Measurements from ENCODE around the gene CTAG2. TPM values are rescaled to one million over a fixed set of nuclear protein-coding genes. Genes with fewer than 3 reads are reported as not detected.

Gene CTAG2
- total RNA-seq, 1 donor from 2014 or later: not detected

- Mint-ChIP-seq H3K4me3 (ENCODE audit: low read depth) (no peak overlapping the region), H3K4me1 (ENCODE audit: low read depth) (no peaks in the 10 kb centered on the region), H3K27me3 (no peaks in the 10 kb centered on the region), H3K36me3 (ENCODE audit: insufficient read depth) (no peaks in the 10 kb centered on the region), H3K9me3 (ENCODE audit: low read depth) (peaks cover 19% of the 10 kb centered on the region), H3K27ac (no peak overlapping the region)
- DNase-seq (ENCODE audit: low spot score, unreplicated experiment): no peak
- TF ChIP-seq CTCF (IDR thresholded peaks at IDR 0.05; ENCODE audit: unreplicated experiment): no peak
Measured at GRCh38 chrX:154657226-154657805, 3.9 kb upstream of the CTAG2 start.

GRCh38 chrX:154655786-154656185 is 2.4 kb upstream of the CTAG2 start:
- no peak overlapping the region for H3K27ac Mint-ChIP-seq
- no peak overlapping the region for H3K4me3 Mint-ChIP-seq (ENCODE audit: low read depth)
- no peaks in the 10 kb centered on the region for H3K27me3 Mint-ChIP-seq
- H3K9me3 Mint-ChIP-seq (ENCODE audit: low read depth): peaks cover 13% of the 10 kb centered on the region
- no peak for DNase-seq (ENCODE audit: low spot score, unreplicated experiment)
- TF ChIP-seq CTCF (IDR thresholded peaks at IDR 0.05; ENCODE audit: unreplicated experiment): no peak
- H3K4me1 Mint-ChIP-seq (ENCODE audit: low read depth): no peaks in the 10 kb centered on the region
- no peaks in the 10 kb centered on the region for H3K36me3 Mint-ChIP-seq (ENCODE audit: insufficient read depth)

GRCh38 chrX:154655346-154655745 is 2.0 kb upstream of the CTAG2 start:
- TF ChIP-seq CTCF (IDR thresholded peaks at IDR 0.05; ENCODE audit: unreplicated experiment): no peak
- no peak for DNase-seq (ENCODE audit: low spot score, unreplicated experiment)
- H3K4me3 Mint-ChIP-seq (ENCODE audit: low read depth): no peak overlapping the region
- H3K27me3 Mint-ChIP-seq: no peaks in the 10 kb centered on the region
- H3K9me3 Mint-ChIP-seq (ENCODE audit: low read depth): peaks cover 13% of the 10 kb centered on the region
- H3K4me1 Mint-ChIP-seq (ENCODE audit: low read depth): no peaks in the 10 kb centered on the region
- H3K36me3 Mint-ChIP-seq (ENCODE audit: insufficient read depth): no peaks in the 10 kb centered on the region
- H3K27ac Mint-ChIP-seq: no peak overlapping the region

GRCh38 chrX:154654925-154655324 is 1.5 kb upstream of the CTAG2 start:
- H3K9me3 Mint-ChIP-seq (ENCODE audit: low read depth): peaks cover 13% of the 10 kb centered on the region
- DNase-seq (ENCODE audit: low spot score, unreplicated experiment): no peak

GRCh38 chrX:154654372-154654771 is 993 bp upstream of the CTAG2 start:
- peaks cover 13% of the 10 kb centered on the region for H3K9me3 Mint-ChIP-seq (ENCODE audit: low read depth)
- no peaks in the 10 kb centered on the region for H3K27me3 Mint-ChIP-seq
- H3K4me1 Mint-ChIP-seq (ENCODE audit: low read depth): no peaks in the 10 kb centered on the region
- H3K27ac Mint-ChIP-seq: no peak overlapping the region
- no peaks in the 10 kb centered on the region for H3K36me3 Mint-ChIP-seq (ENCODE audit: insufficient read depth)
- DNase-seq (ENCODE audit: low spot score, unreplicated experiment): no peak
- no peak for TF ChIP-seq CTCF (IDR thresholded peaks at IDR 0.05; ENCODE audit: unreplicated experiment)
- H3K4me3 Mint-ChIP-seq (ENCODE audit: low read depth): no peak overlapping the region

More at GRCh38 chrX:154654925-154655324, 1.5 kb upstream of the CTAG2 start:
- H3K27ac Mint-ChIP-seq: no peak overlapping the region
- no peaks in the 10 kb centered on the region for H3K4me1 Mint-ChIP-seq (ENCODE audit: low read depth)
- no peak for TF ChIP-seq CTCF (IDR thresholded peaks at IDR 0.05; ENCODE audit: unreplicated experiment)
- H3K27me3 Mint-ChIP-seq: no peaks in the 10 kb centered on the region
- no peak overlapping the region for H3K4me3 Mint-ChIP-seq (ENCODE audit: low read depth)
- no peaks in the 10 kb centered on the region for H3K36me3 Mint-ChIP-seq (ENCODE audit: insufficient read depth)

Data from progenitor cell of endocrine pancreas (in vitro differentiated cells).